ENCODE results near the gene C3. TPM values are rescaled to one million over a fixed set of nuclear protein-coding genes. Genes with fewer than 3 reads are reported as not detected.

Gene C3
- polyA plus RNA-seq, 1 donor = 60.1 TPM

DNA sequence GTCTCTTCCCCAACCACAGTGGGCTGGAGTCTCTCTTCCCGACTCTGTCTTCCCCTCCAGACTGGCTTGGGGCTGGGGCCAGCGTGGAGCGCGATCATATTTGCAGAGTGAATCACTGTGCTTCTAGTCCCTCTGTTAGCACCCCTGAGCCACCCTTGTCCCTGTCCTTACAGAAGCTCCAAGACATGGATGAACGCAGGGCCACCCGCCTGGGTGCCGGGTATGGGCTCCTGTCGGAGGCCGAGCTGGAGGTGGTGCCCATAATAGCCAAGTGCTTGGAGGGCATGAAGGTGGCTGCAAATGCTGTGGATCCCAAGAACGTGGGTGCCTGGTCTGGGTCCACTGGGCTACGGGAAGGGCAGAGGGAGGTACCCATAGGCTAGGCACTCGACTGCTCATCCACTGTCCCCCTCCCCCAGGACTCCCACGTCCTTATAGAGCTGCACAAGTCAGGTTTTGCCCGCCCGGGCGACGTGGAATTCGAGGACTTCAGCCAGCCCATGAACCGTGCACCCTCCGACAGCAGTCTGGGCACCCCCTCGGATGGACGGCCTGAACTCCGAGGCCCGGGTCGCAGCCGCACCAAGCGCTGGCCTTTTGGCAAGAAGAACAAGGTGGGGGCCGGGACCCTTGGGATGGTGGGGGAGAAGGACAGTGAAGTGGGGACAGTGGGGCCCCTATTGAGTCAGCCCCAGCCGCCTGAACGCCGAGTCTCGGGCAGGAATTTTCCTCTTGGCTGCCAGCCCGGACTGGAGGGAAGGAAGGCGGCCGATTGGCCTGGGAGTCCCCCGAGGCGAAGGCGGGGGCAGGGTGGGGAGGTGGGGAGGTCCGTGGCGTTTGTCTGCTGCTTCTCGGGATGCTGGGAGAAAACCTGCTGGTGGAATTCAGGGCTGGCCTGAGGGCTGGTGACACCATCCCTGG is 24.2 kb upstream of the C3 start:
- DNase-seq = peak; percentile 92

DNA sequence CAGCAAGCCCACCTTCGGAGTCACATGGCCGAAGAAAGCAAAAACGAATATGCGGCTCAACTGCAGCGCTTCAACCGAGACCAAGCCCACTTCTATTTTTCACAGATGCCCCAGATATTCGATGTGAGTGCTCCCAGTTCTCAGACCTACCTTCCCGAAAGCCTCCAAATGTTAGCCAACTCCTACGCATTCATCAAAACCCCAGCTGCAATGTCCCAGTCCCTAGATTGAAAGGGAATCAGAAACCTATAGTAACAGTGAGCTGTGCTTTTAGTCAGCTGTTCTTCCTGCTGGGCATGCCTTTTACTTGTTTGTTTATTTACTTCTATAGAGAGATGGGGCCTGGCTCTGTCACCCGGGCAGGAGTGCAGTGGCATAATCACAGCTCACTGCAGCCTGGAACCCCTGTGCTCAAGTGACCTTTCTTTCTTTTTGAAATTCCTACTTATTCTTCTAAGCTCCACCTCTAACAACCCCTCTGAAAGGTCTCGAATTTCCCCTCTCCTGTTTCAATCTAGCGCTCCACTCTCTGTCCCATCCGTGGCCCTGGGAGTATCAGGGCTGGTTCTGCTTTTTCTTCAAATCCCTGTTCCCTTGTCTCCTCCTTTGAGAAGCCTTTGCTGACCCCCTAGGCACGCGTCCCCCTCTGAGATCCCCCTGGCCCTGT is 23.4 kb upstream of the C3 start:
- no peak for DNase-seq

GRCh38 chr19:6743066-6743465 is 22.6 kb upstream of the C3 start:
- no peak for DNase-seq

GRCh38 chr19:6740589-6741343 is 20.3 kb upstream of the C3 start:
- peak; percentile 82 for DNase-seq

DNA sequence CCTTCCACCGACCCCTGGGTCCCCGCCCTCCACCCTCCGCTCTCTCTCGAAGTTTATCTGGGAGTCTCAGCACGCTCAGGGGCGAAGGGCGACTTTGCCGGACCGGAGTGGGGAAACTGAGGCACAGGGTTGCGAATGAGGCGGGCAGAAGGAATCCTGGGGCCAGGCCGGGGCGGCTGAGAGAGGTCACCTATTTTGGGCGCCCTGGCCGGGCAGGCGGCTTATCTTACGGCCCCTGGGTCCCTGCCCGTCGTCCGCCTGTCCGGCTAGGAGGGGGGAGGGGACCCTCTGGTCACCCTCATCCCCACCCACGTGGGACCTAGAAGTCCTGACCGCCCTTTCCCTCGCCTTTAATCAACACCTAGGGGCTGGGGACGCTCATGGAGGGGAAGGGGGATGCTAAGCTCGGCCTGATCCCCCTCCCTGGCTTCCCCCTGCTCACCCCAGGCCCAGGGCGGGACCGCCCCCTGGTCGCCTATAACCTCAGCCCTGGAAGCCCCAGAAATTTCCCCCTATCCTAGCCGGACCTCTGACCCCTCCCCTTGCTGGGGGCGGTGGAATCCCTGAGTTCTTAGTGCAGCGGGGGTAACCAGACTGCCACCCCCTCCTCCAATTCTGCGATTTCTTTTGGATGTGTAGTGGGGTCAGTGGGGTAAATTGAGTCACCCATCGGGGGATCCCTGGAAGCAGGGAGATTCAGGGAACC is 19.6 kb upstream of the C3 start:
- peak; percentile 45 for DNase-seq

DNA sequence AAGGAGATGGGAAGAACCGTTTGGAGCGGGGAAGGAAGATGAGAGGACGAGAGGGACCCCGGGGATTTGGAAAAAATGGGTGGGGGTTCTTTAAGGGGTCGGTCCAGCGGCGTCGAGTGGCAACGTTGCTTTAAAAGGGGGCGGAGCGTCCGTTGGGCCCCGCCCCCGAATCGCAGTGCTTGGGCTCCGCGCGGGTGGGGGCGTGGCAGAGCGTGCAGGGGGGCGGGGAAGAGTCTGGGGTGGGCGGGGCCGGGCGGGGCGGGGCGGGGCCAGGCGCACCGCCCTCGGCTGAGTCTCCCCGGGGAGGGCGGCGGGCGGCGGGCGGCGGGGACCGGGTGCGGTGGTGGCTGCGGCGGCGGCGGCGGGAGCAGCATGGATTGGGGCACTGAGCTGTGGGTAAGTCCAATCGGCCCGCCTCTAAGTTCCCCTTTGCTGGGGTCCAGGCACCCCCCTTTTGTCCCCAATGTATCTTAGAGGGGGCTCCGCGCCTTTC is 19.0 kb upstream of the C3 start, which contains the start of gene TRIP10:
TRIP10 (plus strand) TSS at position 291 of the 493 bp plus-strand sequence; CDS start at position 373, 82 bp downstream.
- peak; percentile 92 for DNase-seq

DNA sequence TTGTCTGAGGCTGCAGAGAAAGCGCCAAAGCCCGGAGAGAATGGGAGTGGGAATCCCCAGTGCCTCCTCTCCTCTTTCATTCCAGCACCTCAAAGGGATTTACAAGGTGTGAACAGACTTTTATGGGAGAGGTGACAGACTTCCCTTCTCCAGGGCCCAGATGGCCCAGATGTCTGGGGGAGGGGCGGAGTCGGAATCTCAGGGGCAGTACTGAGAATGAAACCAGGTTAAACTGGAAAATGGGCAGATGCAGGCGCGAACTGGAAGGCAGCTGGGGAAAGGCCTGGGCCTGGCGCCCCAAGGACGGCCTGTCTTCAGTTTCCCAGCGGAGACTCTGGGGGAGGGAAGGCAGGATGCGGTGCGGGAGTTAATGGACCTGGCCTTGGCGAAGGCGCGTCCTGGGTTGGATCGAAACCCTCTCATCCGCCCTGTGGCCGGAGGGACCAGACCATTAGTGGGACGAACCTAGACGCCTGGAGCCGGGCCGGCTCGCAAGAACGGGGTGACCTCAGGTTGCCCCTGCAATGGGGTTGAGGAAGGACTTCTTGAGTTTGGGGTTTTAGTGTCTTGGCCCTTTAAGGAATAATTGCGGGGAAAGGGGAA is 18.4 kb upstream of the C3 start:
- DNase-seq = peak; percentile 68

DNA sequence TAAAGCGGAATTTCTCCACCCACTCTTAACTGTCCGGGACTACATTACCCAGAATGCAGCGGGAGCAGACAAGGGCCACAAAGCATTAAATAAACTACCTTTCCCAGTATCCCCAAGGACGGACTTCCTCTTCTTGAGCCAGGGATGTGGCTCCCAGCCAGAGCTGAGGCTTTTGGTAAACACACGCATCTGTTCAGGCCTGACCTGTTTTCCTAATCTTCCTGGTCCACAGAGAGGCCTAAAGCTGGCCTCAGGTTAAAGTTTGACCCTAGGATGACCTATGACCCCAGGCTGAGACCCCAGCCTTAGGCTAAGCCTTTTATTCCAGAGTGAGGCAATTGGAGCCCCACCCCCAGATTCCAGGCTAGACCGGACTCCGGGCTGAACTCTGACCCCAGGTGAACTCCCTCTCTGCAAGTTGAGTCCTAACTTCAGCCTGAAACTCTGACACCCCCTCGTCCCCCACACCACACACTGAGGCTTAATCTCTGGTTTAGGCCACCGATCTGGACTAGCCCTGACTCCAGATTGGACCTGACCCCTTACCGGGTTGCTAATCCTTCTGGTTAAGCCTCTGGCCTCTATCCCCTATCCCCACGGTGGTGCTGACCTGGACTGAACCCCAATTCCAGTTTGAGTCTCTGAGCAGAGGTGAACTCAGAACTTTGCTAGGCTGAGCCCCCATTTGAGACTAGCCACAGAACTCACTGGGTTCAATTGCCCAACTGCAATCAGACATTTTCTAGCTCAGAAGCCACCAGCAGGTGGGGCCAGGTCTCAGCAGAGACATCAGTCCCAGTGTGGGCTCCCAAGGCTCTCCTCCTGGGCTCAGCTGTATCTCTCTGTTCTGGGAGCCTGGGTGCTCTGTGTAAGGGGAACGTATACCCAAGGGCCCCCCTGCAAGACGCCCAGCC is 17.7 kb upstream of the C3 start:
- DNase-seq = peak; percentile 75

- peak; percentile 99 for DNase-seq
Measured at GRCh38 chr19:6737284-6737872, 16.9 kb upstream of the C3 start, which contains the start of gene GPR108. TSS of gene GPR108 (minus strand) at chr19:6737580. CDS start at chr19:6737576, 4 bp downstream.

- no peak for DNase-seq
Measured at GRCh38 chr19:6736917-6737283, 16.4 kb upstream of the C3 start.

GRCh38 chr19:6736169-6736916 is 15.9 kb upstream of the C3 start:
- DNase-seq = peak; percentile 74

DNA sequence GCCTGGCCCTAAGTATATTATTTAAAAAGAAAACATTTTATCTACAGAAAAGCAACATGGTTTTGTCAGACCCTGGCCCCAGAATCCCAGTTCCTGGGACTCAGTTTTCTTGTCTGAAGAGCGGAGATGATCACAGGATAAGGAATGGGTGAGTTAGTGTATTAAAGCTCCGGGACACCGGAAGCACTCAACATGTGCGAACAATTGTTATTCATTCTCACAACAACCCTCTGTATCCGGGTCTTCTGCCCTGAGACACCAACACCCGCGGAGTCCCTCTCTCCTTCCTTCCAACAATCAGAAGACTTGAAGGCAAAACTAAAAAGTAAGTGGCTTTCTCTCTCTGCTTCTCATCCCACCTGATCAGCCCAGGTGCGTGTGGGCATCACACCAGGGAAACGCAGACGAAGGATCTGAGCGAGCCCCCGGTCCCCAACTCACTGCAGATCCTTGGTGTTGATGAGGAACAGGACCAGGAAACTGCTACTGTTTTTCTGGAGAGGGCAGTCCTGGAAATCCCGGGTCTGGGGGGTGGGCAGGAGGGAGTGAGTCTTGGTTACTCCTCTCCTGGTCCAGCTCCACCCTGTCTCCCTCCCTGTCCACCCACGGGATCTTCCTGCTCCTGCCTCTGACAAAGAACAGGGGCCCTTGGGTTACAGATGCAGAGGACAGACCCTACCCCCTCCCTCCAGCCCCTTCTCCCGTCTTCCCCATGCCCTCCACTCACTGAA is 14.9 kb upstream of the C3 start:
- no peak for DNase-seq

- DNase-seq = no peak
Measured at GRCh38 chr19:6734096-6734696, 13.7 kb upstream of the C3 start.

GRCh38 chr19:6733338-6734095 is 13.1 kb upstream of the C3 start:
- no peak for DNase-seq

DNA sequence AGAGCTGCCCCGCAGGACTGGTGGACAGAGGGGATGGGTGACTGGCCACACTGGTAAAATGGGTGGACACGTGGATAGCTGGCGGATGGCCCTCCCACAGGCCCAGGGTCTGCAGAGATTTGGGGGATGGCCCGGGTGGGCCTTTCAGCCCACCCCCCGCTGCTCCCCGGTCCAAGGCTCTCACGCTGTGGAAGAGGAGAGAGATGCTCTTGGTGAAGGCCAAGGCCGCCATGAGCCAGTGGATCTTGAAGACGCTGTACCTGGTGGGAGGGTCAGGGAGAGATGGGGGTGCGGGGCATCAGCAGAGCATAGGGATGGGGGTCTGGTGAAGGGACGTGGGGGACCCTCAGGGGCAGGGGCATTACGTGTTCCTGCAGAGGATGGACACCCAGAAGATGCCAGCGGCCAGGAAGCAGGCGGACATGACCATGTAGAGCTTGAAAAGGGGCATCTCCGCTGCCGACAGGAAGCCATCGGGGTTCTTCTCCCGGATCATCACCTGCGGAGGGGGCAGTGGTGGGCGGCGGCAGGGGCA is 12.4 kb upstream of the C3 start:
- no peak for DNase-seq

- no peak for DNase-seq
Measured at GRCh38 chr19:6731822-6732221, 11.4 kb upstream of the C3 start.
